Femur (tissue), 1 donor: ENCODE data around the gene ADRA2A.

Experiments
- DNase-seq: peaks from one replicate; pipeline ENCODE4 v3.0.0-alpha.2; 2017

Gene ADRA2A

DNA sequence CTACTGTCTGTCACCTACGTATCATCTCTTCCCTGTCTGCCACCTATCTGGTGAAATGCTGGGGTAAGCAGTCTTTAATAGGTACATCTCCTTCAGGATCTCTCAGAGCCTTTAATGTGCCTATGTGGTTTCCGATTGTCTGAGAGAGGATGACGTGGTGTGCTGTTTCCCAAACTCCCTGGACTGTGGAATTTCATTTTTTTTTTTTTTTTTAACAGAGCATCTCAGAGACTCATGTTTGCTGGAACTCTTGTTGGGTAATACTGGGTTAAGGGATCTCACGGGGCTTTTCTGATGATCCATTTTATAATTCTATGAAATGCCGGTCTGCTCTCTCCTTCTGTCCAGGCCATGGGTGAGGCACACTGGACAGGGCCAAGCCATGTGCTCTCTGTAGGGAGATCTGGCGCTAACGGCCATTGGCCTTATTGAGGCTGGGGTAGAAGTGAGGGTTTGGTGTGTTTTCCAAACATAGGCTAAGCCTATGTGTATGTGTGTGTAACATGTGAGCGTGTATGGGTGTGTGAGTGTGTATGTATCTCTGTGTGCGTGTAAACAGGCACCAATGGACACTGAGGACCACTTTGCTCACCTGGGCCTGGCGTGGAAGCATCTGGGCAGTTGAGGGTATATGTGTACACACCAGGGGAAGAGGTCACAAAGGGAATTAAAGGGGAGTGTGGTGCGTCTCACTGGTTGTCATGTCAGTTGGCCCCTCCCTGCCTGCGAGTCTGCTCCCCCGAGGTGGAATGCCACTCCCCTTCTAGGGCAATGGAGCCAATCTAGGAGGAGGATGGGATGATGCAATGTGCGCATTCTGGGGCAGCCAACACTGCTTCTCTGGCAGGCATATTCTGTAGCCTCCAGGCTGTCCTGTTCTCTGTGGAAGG lies 7.8 kb downstream of the ADRA2A start:
- no peak for DNase-seq

- DNase-seq, result no peak
Measured at GRCh38 chr10:111085690-111086353, 9.0 kb downstream of the ADRA2A start.

DNA sequence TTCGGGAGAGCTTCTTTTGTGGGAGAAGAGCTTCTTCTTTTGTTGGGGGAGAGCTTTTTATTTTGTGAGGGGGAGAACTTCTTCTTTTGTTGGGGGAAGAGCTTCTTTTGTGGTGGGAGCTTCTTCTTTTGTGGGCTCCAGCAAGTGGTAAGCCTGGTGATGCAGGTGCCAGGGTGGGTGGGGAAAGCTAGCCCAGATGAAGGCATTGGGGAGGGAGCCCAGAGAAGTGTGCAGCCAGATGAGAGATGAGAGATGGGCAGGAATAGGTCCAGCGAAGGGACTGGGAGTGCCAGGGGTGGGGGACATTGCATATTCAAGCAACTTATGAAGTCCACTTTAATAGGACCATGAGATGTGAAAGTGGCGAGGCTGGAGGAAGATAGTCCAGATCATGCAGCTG lies 9.7 kb downstream of the ADRA2A start:
- DNase-seq, result no peak

GRCh38 chr10:111087331-111087756 lies 10.5 kb downstream of the ADRA2A start:
- DNase-seq, result no peak

- no peak for DNase-seq
Measured at GRCh38 chr10:111087968-111088505, 11.2 kb downstream of the ADRA2A start.

GRCh38 chr10:111089293-111089692 lies 12.5 kb downstream of the ADRA2A start:
- no peak for DNase-seq

GRCh38 chr10:111091833-111092232 lies 15.0 kb downstream of the ADRA2A start:
- no peak for DNase-seq

DNA sequence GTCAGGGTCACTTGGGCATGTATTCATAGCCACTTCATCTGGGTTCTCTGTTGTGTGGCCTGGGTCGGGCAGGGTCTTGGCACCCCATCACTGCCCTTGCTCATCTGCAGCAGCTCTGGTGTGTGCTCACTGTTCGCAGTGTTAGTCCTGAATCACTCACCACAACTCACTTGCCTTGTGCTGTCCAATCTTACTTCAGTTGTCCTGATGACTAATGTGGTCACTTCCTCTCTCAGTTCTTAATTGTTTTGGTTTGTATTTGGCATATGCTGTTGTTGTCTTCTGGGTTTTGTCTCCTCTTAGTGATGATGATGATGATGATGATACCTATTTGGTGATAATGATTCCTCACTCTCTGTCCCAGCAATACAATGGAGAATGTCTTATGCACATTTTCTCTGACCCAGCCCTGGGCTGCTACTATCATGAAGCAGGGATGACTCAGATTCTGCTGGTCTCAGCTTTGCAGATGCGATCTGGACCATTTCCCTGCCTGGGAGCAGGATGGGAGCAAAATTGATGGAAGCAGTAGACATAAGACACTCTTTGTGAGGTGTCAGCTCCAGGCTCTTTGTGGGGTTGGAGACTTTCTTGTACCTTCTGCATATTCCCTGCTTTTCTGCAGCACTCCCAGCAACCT lies 17.0 kb downstream of the ADRA2A start:
- DNase-seq, result no peak

DNA sequence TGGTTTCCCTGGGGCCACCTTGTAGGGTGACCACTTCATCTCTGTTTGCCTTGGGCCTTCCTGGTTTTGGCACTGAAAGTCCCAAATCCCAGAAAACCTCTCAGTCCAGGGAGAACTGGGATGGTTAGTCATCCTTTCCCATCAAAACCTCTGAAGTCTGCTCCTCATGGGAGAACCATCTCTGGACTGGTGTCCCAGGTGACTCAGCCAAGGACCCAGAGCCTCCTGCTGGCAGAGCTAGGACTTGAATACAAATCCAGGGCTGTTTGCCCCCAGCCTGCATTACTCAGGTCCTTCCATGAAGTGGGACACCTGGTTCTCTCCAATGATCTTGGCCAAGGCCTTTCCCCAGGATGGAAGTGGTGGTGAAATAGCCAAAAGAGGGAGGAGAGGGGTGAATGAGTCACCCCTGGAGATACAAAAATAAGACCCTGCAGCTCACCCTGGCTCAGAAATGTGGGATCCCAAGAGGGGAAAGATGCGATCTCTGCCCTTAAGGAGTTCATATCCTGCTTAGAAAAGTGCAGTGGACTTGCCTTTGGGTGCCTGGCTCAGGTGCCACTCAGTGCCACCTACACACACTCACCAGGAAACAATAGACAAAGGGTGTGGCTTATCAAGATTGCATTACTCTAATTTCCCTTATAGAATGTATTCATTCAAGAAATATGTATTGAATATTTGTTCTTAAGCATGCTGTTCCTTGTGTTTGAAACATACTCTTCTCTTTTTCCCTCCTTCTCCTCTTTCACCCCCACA lies 22.0 kb downstream of the ADRA2A start:
- no peak for DNase-seq

GRCh38 chr10:111100198-111100597 lies 23.4 kb downstream of the ADRA2A start:
- DNase-seq, result no peak

DNA sequence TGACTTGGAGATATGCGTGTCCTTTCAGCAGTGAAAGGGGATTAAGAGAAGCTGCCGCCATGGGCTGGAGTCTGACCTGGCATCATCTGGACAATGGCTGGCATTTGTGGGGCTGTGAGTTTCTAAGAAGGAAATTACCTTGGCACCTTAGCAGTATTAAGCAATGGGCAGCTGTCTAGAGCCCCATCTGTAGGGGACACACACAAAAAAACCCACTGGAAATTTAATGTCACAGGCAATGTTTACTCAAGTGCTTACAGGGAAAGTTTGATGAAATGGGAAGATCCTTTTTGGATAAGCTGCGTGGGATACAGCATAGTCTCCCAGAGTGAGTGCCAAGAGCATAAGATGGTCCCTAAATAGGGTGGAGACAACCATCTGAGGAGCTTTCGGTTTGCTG lies 25.0 kb downstream of the ADRA2A start:
- DNase-seq, result no peak

DNA sequence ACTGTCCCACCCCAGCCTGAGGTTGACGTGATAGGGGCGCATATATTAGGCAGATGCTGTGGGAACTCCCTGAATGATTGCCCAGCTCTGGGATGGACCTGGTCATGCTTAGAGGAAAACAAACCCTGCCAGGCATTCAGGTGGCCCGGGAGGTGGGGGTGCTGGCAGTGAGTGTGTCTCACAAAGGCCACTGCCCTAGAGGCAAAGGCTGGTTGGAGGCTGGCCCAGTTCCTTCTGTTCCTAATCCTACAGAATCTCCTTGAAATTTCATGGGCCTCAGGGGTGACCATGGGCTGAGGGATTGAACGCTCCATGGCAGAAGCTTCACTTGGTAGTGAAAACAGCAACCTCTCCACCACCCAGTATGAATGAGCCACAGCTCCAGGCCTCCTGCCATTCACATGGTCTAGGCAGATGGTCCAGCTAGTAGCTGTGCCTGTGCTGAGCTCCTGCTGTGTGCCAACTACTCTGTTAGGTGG lies 25.6 kb downstream of the ADRA2A start:
- DNase-seq, result no peak

- no peak for DNase-seq
Measured at GRCh38 chr10:111103196-111103840, 26.5 kb downstream of the ADRA2A start.

- no peak for DNase-seq
Measured at GRCh38 chr10:111104811-111105210, 28.0 kb downstream of the ADRA2A start.

GRCh38 chr10:111106081-111106480 lies 29.3 kb downstream of the ADRA2A start:
- DNase-seq, result no peak

DNA sequence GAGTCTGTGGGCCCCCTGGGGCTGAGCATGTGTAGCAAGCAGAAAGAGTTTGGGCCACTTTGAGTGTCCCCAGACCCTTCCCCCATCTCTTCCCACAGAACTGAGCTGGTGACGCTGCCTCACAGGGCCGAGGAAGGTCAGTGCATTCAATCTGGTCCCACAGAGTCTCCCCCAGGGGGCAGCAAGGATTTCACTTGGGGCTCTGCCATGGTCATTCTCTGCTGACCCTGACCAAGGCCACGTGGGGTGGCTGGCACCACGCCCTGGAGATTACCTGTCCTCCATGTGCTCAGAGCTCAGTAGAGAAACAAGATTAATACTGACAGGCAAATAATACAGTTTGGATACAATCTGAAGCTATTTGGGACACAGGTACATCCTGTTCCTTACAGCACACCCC lies 30.2 kb downstream of the ADRA2A start:
- DNase-seq, result no peak

DNA sequence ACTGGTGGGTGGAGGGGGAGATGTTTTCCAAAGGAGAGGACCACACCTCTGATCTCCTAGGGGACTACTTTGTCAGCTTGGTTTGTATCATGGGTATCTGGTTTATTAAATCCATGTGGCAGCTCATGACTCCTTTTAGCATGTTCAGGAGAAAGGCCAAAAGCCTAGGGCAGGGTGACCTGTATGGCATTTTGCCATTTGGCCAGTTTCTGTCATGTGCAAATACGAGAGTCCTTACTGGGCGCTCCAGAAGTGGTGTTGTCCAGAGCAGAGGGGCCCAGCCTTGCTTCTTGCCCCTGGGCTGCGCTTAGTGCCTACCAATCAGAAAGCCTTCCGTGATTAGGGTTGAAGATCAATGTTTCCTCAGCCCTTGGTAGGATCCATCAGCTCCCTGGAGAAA lies 31.0 kb downstream of the ADRA2A start:
- DNase-seq, result no peak

DNA sequence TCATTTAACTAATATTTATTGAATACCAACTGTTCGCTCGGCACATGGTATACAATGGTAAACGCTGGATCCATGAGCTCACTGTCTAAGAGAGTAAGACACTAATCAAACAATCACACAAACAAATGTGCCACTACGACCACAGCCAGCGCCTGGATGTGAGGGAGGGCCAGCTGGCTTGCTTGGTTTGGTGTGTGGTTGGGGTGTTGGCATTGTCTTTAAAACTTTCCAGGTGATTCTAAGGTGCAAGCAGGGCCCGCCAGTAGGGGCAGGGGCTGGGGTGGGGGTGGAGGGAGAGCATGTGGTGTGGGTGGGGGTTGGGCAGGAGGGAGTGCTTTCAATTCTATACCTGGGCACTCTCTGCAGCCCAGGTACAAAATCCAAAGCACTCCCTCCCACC lies 31.6 kb downstream of the ADRA2A start:
- DNase-seq, result no peak

GRCh38 chr10:111109501-111110242 lies 32.8 kb downstream of the ADRA2A start:
- DNase-seq, result no peak

DNA sequence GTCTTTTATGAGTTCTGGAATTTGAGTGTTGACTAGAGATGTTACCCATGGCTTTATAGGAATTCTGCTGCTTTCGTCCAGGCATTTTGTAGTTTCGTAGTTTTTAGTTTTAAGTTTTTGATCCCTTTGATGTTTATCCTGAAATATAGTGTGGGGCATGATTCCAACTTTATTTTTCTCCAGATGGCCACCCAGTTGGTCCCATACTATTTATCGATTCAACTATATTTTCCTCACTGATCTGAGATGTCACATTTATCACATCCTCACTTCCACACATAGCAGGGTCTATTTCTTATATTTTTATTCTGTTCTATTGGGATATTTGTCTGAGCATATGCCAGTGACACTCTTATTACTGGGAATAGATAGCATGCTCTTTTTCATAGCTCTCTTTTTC lies 33.9 kb downstream of the ADRA2A start:
- DNase-seq, result no peak

DNA sequence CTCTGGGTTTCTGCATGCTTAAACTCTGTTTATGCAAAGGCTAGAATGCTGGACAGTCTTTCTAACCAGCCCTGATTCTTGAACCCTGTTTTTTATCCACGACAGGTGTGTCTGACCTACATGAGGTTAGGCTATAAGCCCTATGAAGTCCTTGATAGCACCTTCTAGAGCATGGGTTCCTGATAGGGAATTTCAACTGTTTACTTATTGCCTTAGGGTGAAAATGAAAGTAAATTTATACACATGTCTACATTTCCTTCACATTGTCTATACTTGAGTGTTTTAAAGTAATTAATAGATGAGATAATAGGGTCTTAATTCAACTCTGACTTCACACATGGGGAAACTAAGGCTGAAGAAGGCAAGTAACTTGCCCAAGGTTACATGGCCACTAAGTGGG lies 35.5 kb downstream of the ADRA2A start:
- no peak for DNase-seq
